GM19372 (cell line): ENCODE results near the gene RUNDC3A.

Experiments
- ATAC-seq: cut with Tn5 transposase; IDR thresholded peaks from one replicate; pipeline ENCODE4 v1.9.1; 2021; ENCODE audit warnings: mild to moderate bottlenecking, low read depth, moderate library complexity; ENCODE audit not compliant: unreplicated experiment

The RUNDC3A gene

DNA sequence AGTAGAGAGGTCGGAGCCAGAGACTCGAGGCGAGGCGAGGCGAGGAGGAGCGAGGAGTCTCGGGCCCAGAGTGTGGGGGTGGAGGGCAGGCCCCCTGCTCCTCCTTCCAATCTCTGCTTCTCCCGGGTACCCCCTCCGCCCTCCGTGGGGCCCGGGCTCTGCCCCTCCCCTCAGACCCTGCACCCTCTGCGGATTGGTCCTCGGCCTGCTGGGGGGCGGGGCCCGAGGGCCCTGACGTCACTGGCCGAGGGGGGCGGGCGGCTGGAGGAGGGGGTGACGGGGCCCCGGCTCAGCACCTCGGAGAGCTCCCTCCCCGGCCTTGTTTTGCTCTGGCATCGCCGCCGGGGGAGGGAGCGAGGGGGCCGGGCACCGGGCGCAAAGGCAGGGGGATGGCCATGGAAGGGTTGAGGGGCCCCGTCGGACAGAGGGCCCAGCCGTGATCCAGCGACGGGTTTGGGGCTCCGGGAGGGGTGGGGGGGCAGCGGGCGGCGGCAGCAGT, at the start of gene RUNDC3A:
TSS of gene RUNDC3A (plus strand) at position 282 of the 499 bp plus-strand sequence. CDS start 232 bp downstream, outside the sequence.
- no peak for ATAC-seq

GRCh38 chr17:44258811-44259351, 49.5 kb upstream of the RUNDC3A start:
- ATAC-seq = no peak

GRCh38 chr17:44260296-44260695, 48.1 kb upstream of the RUNDC3A start:
- no peak for ATAC-seq

DNA sequence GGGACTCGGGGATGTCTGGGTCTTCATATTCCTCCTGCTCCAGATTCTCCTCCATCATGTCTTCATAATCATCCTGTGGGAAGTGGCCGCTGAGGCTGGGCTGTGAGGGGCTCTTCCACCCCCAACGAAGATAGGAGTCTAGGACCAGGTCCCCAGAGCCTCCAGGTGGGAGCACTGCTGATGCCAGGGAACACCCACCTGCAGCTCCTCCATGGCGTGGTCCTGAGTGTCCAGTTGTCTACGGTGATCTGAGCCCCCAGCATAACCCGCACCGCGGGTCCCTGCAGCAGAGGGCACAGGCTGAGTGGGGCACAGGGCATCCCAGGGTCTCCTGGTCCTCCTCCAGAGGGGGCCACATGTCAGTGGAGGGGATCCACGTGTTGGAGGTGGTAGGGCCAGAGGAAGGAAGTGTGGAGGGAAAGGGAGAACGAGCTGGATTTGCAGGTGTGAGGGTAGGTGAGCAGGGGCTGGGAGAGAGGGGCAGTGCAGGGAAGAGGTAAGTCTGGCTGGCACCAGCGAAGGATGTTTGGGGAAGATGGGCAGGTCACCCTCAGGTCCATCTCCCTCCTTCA, 45.7 kb upstream of the RUNDC3A start:
- no peak for ATAC-seq

DNA sequence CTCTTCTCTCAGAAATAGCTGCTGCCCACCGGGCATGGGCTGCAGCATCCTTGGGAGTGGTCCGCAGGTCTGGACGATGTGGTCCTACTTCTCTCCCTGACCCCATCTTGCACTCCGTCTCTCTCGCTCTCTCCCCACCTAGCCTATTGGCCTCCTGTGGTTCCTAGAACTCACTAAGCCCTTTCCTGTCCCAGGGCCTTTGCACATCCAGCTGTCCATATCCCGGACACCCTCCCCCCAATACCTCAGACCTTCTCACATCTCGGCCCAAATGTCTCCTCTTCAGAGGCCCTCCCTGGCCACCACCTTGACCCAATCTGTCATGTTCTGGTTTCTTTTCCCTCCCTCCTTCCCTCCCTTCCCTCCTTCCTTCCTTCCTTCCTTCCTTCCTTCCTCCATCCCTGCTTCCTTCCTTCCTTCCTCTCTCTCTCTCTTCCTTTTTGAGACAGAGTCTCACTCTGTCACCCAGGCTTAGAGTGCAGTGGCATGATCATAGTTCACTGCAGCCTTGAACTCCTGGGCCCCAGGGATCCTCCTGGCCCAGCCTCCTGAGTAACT, 45.0 kb upstream of the RUNDC3A start:
- no peak for ATAC-seq

DNA sequence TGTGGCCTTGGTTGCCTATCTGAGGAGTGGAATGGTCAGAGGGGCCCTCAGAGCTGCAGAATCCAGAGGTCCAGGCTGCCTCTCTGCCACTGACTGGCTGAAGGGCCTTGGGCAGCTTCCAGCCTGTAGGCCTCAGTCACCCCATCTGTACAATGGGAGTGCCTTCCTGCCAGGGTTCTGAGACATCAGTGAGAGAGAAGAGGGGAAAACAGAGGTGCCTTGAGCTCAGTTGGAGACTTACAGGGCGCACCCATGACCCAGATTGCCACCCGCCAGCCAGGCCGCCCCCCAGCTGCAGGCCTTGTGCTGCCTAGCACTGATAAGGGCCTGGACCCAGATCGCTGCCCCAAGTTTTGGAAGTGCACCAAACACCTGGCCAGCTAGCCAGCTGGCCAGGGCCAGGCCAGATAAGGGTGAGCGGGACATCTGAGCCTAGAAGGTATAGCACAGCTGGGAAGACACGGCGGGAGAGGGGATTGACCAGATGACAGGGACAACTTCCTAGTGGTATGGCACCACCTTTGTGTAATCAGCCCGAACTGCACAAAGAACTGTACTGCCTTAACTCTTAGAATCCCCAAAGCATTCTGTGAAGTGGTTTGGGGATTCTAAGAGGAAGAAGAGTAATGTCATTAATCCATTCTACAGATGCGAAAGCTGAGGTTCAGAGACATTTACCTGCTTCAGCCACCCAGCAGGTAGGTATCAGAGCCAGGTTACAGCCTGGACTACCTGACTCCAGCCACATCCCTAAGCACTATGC, 41.8 kb upstream of the RUNDC3A start:
- no peak for ATAC-seq

DNA sequence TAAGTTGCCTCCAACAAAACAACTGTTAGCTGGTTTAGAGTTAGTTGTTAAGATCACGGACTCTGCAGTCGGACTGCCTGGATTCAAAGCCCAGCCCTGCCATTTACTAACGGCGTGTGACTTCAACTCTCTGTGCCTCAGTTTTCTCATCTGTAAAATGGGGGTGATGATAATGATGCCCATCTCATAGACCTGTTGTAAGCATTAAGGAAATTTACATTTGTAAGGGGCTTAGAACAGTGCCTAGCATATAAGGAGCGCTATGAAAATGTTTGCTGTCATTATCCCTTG, 41.3 kb upstream of the RUNDC3A start:
- ATAC-seq = no peak

DNA sequence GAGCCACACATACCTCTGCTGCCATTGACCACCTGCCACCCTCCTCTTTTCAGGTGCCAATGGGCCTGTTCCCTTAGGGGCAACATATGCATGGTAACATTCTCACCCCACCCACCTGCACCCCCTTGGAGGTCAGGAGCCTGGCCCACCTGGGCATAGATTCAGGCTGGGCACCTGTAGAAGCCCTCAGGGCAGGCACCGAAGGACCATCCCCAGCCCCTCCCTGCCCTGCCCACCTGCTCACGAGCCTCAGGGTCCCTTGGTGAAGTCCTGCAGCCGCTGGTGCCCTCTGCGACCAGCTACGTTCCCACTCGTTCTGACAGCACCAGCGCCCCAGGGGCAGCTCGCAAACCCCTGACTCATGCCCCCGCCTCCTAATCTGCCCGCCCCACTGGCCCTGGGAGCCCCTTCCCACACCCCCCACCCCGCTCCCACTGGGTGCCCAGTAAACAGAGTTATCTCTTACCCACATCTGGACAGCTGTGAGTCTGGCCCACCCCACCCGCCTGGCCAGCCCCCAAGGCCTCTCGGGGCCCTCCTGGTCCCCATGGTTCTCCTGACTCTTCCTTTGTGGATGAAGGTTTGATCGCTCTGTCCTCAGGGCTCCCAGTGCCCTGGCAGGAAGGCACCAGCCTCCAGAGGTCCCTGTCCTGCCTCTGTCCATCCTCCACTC, 40.4 kb upstream of the RUNDC3A start, which contains the start of gene SLC4A1:
TSS of gene SLC4A1 (minus strand) at position 318 of the 673 bp plus-strand sequence. CDS start 5,269 bp downstream, outside the sequence.
- ATAC-seq = no peak

DNA sequence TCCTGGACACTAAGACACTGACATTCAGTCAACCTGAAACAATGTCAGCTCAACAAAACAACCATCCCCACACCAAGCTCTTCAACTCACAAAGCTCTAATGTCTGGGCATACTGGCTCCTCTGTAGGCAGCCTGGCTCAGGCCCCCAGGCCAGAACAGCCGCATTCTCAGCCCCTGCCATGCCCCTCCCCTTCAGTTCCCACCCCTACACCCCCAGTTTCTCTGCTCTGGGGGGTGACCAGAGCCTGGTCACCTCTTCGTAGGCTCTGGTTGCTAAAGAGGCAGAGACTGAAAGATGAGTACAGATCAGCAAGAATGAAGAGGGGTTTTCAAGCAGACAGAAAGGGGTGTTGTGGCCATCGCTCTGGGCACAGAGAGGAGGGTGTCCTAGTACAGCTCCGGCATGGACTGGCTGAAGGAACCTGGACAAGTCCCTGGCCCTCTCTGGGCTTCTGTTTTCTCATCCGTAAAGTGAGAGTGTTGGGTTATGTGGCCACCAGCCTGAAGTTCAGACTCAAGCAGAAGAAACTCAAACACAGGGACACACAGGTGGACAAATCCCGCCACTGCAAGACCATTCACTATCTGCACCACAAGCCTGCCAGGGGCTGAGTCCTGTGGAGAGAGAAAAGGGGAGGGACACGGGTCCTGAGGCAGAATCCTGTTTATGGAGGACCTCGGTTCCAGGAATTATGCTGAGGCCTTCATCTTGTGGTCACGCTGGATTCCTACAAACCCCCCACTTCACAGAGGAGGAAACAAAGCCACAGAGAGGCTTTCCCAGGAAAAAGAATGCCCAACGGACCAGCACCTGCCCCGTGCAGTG, 39.5 kb upstream of the RUNDC3A start:
- ATAC-seq = no peak

GRCh38 chr17:44269535-44270240, 38.7 kb upstream of the RUNDC3A start:
- ATAC-seq = no peak

DNA sequence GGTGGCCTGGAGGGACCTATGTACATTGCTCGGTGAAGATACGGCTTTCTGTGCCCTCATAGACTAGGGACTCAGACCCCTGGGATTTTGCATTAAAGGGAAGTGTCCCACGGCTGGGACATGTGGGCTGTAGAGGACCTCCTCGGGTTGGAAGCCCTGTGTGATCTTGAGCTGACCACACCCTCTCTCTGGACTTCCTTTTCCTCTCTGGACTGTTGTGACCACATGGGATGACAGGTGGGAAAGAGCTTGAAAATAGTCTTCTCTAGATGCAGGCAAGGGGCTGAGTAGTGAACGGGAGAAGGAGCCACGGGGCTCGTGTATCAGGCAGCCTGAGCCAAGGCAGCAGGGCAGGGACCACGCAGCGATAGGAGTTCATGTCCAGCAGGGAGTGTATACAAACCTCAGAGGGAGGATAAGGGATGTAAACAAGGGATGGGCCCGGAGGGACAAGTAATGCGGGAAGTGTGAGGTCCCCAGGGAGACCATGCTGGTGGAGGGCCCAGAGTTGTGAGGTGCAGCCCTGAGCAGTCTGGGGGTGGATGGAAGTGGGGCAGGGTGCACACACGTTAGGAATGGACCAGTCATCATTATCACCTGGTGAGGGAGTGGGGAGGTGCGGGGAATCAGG, 36.0 kb upstream of the RUNDC3A start:
- no peak for ATAC-seq

- no peak for ATAC-seq
These were observed 35.4 kb upstream of the RUNDC3A start for GRCh38 chr17:44272954-44273353.

GRCh38 chr17:44273607-44274006, 34.8 kb upstream of the RUNDC3A start:
- no peak for ATAC-seq

DNA sequence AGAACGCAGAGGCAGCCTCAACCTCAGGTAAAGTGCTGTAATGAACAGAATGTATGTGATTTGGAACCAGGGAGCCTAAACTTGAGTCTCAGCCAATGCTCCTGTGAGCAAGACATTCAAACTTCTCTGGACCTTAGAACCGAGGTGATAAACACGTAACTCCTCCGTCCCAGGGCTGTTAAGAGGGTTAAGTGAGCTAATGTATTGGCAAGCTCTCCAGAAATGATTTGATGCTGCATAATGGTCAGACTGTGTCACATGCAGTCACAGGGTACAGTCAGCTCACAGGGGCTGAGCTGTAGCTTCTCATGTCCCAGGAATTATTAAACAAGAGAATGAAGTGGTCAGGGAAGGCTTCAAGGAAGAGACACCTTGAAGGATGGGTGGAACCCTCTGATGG, 30.4 kb upstream of the RUNDC3A start:
- ATAC-seq = no peak

- no peak for ATAC-seq
These were observed 29.1 kb upstream of the RUNDC3A start for GRCh38 chr17:44279346-44279665.

- ATAC-seq = peak; percentile 65
These were observed 28.6 kb upstream of the RUNDC3A start for GRCh38 chr17:44279666-44280391.

- no peak for ATAC-seq
These were observed 27.9 kb upstream of the RUNDC3A start for GRCh38 chr17:44280392-44280937.

- no peak for ATAC-seq
These were observed 26.8 kb upstream of the RUNDC3A start for GRCh38 chr17:44281570-44281969.
